Glutamatergic neuron (in vitro differentiated cells): Measurements from ENCODE around the gene ASPA. TPM values are rescaled to one million over a fixed set of nuclear protein-coding genes. Genes with fewer than 3 reads are reported as not detected.

ENCODE experiments used
- DNase-seq: peaks from one replicate; pipeline ENCODE4 v3.0.0; 2022
- H3K27ac Mint-ChIP-seq: one replicate; pipeline ENCODE4 v1.8.0; 2020; ENCODE audit warnings: mild to moderate bottlenecking, mixed read lengths, inconsistent platforms; ENCODE audit not compliant: unreplicated experiment
- H3K27me3 Mint-ChIP-seq: one replicate; pipeline ENCODE4 v1.8.0; 2020; ENCODE audit warnings: mild to moderate bottlenecking, moderate library complexity, mixed read lengths, inconsistent platforms; ENCODE audit not compliant: unreplicated experiment
- H3K36me3 Mint-ChIP-seq: one replicate; pipeline ENCODE4 v1.8.0; 2020; ENCODE audit warnings: mild to moderate bottlenecking, mixed read lengths, inconsistent platforms; ENCODE audit not compliant: unreplicated experiment
- H3K4me1 Mint-ChIP-seq: one replicate; pipeline ENCODE4 v1.8.0; 2020; ENCODE audit warnings: mild to moderate bottlenecking, low read depth, mixed read lengths, inconsistent platforms; ENCODE audit not compliant: unreplicated experiment
- H3K4me3 Mint-ChIP-seq: one replicate; pipeline ENCODE4 v1.8.0; 2020; ENCODE audit warnings: mild to moderate bottlenecking, mixed read lengths, inconsistent platforms; ENCODE audit not compliant: unreplicated experiment
- H3K9me3 Mint-ChIP-seq: one replicate; pipeline ENCODE4 v1.8.0; 2020; ENCODE audit warnings: mild to moderate bottlenecking, moderate library complexity, mixed read lengths, inconsistent platforms; ENCODE audit not compliant: unreplicated experiment
- CTCF ChIP-seq: fragments of 200-600 bp; sonication (generic); IDR thresholded peaks from one replicate; pipeline ENCODE4 v1.5.0; 2021; ENCODE audit not compliant: partially characterized antibody, unreplicated experiment
- total RNA-seq: library from RNA; stranded (reverse); fragmentation: NEBNext Ultra II Directional; extraction: Animal tissue kit (Norgen Biotek cat#: 25700); gene quantifications from one replicate; pipeline ENCODE4 v1.2.1, GENCODE V29; 2021; ENCODE audit not compliant: unreplicated experiment

ASPA gene
- total RNA-seq, 1 donor from 2014 or later: not detected

- peak overlapping the region; percentile 82 for H3K4me3 Mint-ChIP-seq
- peak overlapping the region; percentile 67 for H3K27ac Mint-ChIP-seq
- H3K27me3 Mint-ChIP-seq: peaks cover 3% of the 10 kb centered on the region
- no peak for DNase-seq
- H3K4me1 Mint-ChIP-seq: peaks cover 4% of the 10 kb centered on the region
- peaks cover 3% of the 10 kb centered on the region for H3K9me3 Mint-ChIP-seq
- H3K36me3 Mint-ChIP-seq: peaks cover 4% of the 10 kb centered on the region
- TF ChIP-seq CTCF: no peak
Observed at GRCh38 chr17:3536716-3537115, 60.9 kb downstream of the ASPA start.

- H3K27me3 Mint-ChIP-seq: peaks cover 3% of the 10 kb centered on the region
- no peak overlapping the region for H3K4me3 Mint-ChIP-seq
- H3K4me1 Mint-ChIP-seq: peaks cover 4% of the 10 kb centered on the region
- no peak overlapping the region for H3K27ac Mint-ChIP-seq
- no peak for TF ChIP-seq CTCF
- no peak for DNase-seq
- H3K9me3 Mint-ChIP-seq: peaks cover 2% of the 10 kb centered on the region
- H3K36me3 Mint-ChIP-seq: peaks cover 4% of the 10 kb centered on the region
Observed at GRCh38 chr17:3539881-3540540, 64.2 kb downstream of the ASPA start.

GRCh38 chr17:3542410-3543088, 66.8 kb downstream of the ASPA start:
- Mint-ChIP-seq H3K27me3 (no peaks in the 10 kb centered on the region), H3K4me3 (no peak overlapping the region), H3K27ac (no peak overlapping the region), H3K9me3 (peaks cover 6% of the 10 kb centered on the region), H3K36me3 (peaks cover 4% of the 10 kb centered on the region), H3K4me1 (no peaks in the 10 kb centered on the region)
- TF ChIP-seq CTCF: no peak
- DNase-seq: no peak

- Mint-ChIP-seq H3K27ac (no peak overlapping the region), H3K9me3 (peaks cover 6% of the 10 kb centered on the region), H3K4me3 (no peak overlapping the region), H3K27me3 (no peaks in the 10 kb centered on the region), H3K36me3 (peaks cover 4% of the 10 kb centered on the region), H3K4me1 (no peaks in the 10 kb centered on the region)
- no peak for TF ChIP-seq CTCF
- DNase-seq: no peak
Observed at GRCh38 chr17:3543453-3543852, 67.7 kb downstream of the ASPA start.

- Mint-ChIP-seq H3K27me3 (no peaks in the 10 kb centered on the region), H3K9me3 (peaks cover 7% of the 10 kb centered on the region), H3K27ac (no peak overlapping the region), H3K4me1 (no peaks in the 10 kb centered on the region), H3K36me3 (peaks cover 6% of the 10 kb centered on the region), H3K4me3 (no peak overlapping the region)
- DNase-seq: no peak
- no peak for TF ChIP-seq CTCF
Observed at GRCh38 chr17:3544365-3544764, 68.6 kb downstream of the ASPA start.
